Ectodermal cell (in vitro differentiated cells): ENCODE data around the gene SNX24.
"Not testable (repeated sequence)": the region's sequence is repeated elsewhere in the genome, so short reads cannot be mapped to it uniquely, and the experiment has no call there.

Source experiments
- H3K27ac ChIP-seq: 2 replicates; pipeline ENCODE4 v1.7.0; 2013; ENCODE audit warnings: mild to moderate bottlenecking, low read depth, low read length; ENCODE audit not compliant: insufficient read depth, poor library complexity, severe bottlenecking
- H3K27me3 ChIP-seq: 2 replicates; pipeline ENCODE4 v1.7.0; 2013; ENCODE audit warnings: mild to moderate bottlenecking, low read length; ENCODE audit not compliant: insufficient read depth, control insufficient read depth, poor library complexity, severe bottlenecking
- H3K36me3 ChIP-seq: one replicate; pipeline ENCODE4 v1.7.0; 2013; ENCODE audit warnings: low read length; ENCODE audit not compliant: control insufficient read depth, insufficient read depth
- H3K4me1 ChIP-seq: one replicate; pipeline ENCODE4 v1.7.0; 2013; ENCODE audit warnings: low read length; ENCODE audit not compliant: control insufficient read depth, insufficient read depth
- H3K4me3 ChIP-seq: 2 replicates; pipeline ENCODE4 v1.7.0; 2013; ENCODE audit warnings: low read depth, low read length, control low read depth; ENCODE audit not compliant: insufficient read depth
- H3K9me3 ChIP-seq: 2 replicates; pipeline ENCODE4 v1.7.0; 2013; ENCODE audit warnings: mild to moderate bottlenecking, low read length, moderate library complexity; ENCODE audit not compliant: control insufficient read depth
- WGBS, 2 experiments: methylation state at CpG; one replicate each; pipeline ENCODE4 v1.1.7; 2013; ENCODE audit warnings: missing lambda C conversion rate in 2 of 2; 5-methylcytosine and 5-hydroxymethylcytosine counted together

Gene SNX24

GRCh38 chr5:122972877-122973276, 127.5 kb downstream of the SNX24 start:
- no peaks in the 10 kb centered on the region for H3K27me3 ChIP-seq
- no peaks in the 10 kb centered on the region for H3K4me1 ChIP-seq
- H3K27ac ChIP-seq, result no peak overlapping the region
- no peaks in the 10 kb centered on the region for H3K9me3 ChIP-seq
- no peak overlapping the region for H3K4me3 ChIP-seq
- no peaks in the 10 kb centered on the region for H3K36me3 ChIP-seq
- WGBS, 2 experiments, result 88 to 94% methylated on average over 4 of the region's 4 CpGs

- not testable (repeated sequence) for H3K4me3 ChIP-seq, H3K27me3 ChIP-seq, H3K27ac ChIP-seq, H3K4me1 ChIP-seq, H3K9me3 ChIP-seq, H3K36me3 ChIP-seq
- 91% methylated on average over 1 of the region's 1 CpG for WGBS, 2 experiments
Observed at GRCh38 chr5:122973759-122974158, 128.3 kb downstream of the SNX24 start.

GRCh38 chr5:122974251-122974650, 128.8 kb downstream of the SNX24 start:
- H3K27me3 ChIP-seq, H3K36me3 ChIP-seq, H3K4me1 ChIP-seq, H3K27ac ChIP-seq, H3K4me3 ChIP-seq, H3K9me3 ChIP-seq: not testable (repeated sequence)
- 92 to 94% methylated on average over 3 of the region's 3 CpGs for WGBS, 2 experiments

GRCh38 chr5:122977319-122977718, 131.9 kb downstream of the SNX24 start:
- 94 to 100% methylated on average over 2 of the region's 2 CpGs for WGBS, 2 experiments
- Histone ChIP-seq H3K36me3 (no peaks in the 10 kb centered on the region), H3K9me3 (no peaks in the 10 kb centered on the region), H3K4me3 (no peak overlapping the region), H3K4me1 (no peaks in the 10 kb centered on the region), H3K27ac (no peak overlapping the region), H3K27me3 (no peaks in the 10 kb centered on the region)

- Histone ChIP-seq H3K27me3 (no peaks in the 10 kb centered on the region), H3K4me1 (no peaks in the 10 kb centered on the region), H3K36me3 (no peaks in the 10 kb centered on the region), H3K4me3 (no peak overlapping the region), H3K9me3 (no peaks in the 10 kb centered on the region), H3K27ac (no peak overlapping the region)
- WGBS, 2 experiments, result 92 to 100% methylated on average over 1 to 2 of the region's 2 CpGs
Observed at GRCh38 chr5:122978068-122978467, 132.7 kb downstream of the SNX24 start.

GRCh38 chr5:122978644-122979297, 133.4 kb downstream of the SNX24 start:
- H3K4me3 ChIP-seq, result no peak overlapping the region
- WGBS, 2 experiments, result 78 to 87% methylated on average over 5 of the region's 5 CpGs
- no peaks in the 10 kb centered on the region for H3K9me3 ChIP-seq
- no peaks in the 10 kb centered on the region for H3K4me1 ChIP-seq
- no peak overlapping the region for H3K27ac ChIP-seq
- no peaks in the 10 kb centered on the region for H3K27me3 ChIP-seq
- no peaks in the 10 kb centered on the region for H3K36me3 ChIP-seq

GRCh38 chr5:122981846-122982245, 136.4 kb downstream of the SNX24 start:
- no peaks in the 10 kb centered on the region for H3K9me3 ChIP-seq
- H3K36me3 ChIP-seq, result no peaks in the 10 kb centered on the region
- WGBS, 2 experiments, result 70 to 80% methylated on average over 2 of the region's 2 CpGs
- no peaks in the 10 kb centered on the region for H3K27me3 ChIP-seq
- no peak overlapping the region for H3K4me3 ChIP-seq
- H3K4me1 ChIP-seq, result no peaks in the 10 kb centered on the region
- no peak overlapping the region for H3K27ac ChIP-seq

GRCh38 chr5:122982376-122982775, 137.0 kb downstream of the SNX24 start:
- H3K27me3 ChIP-seq, result no peaks in the 10 kb centered on the region

GRCh38 chr5:122984425-122984824, 139.0 kb downstream of the SNX24 start:
- H3K4me3 ChIP-seq, result no peak overlapping the region
- no peaks in the 10 kb centered on the region for H3K27me3 ChIP-seq
- H3K27ac ChIP-seq, result no peak overlapping the region
- no peaks in the 10 kb centered on the region for H3K9me3 ChIP-seq
- 91 to 96% methylated on average over 3 of the region's 3 CpGs for WGBS, 2 experiments
- H3K4me1 ChIP-seq, result no peaks in the 10 kb centered on the region
- no peaks in the 10 kb centered on the region for H3K36me3 ChIP-seq

More at GRCh38 chr5:122982376-122982775, 137.0 kb downstream of the SNX24 start:
- Histone ChIP-seq H3K9me3 (no peaks in the 10 kb centered on the region), H3K4me1 (no peaks in the 10 kb centered on the region), H3K27ac (no peak overlapping the region), H3K4me3 (no peak overlapping the region), H3K36me3 (no peaks in the 10 kb centered on the region)
- no CpG with 5 or more reads among the region's 1 CpG for WGBS, 2 experiments

- 98 to 100% methylated on average over 4 of the region's 4 CpGs for WGBS, 2 experiments
- no peaks in the 10 kb centered on the region for H3K27me3 ChIP-seq
- H3K4me3 ChIP-seq, result no peak overlapping the region
- no peaks in the 10 kb centered on the region for H3K9me3 ChIP-seq
- no peaks in the 10 kb centered on the region for H3K36me3 ChIP-seq
- H3K27ac ChIP-seq, result no peak overlapping the region
- no peaks in the 10 kb centered on the region for H3K4me1 ChIP-seq
Observed at GRCh38 chr5:122985006-122985700, 139.7 kb downstream of the SNX24 start.
